K562 (cell line): Measurements from ENCODE around the gene NOL4L. TPM values are rescaled to one million over a fixed set of nuclear protein-coding genes. Genes with fewer than 3 reads are reported as not detected.

ENCODE experiments used
- CAMTA2 ChIP-seq: fragments of 250-450 bp; sonication (Bioruptor Pico); conservative IDR thresholded peaks from 2 replicates; pipeline ENCODE4 v1.5.1; 2022
- FOXA1 ChIP-seq: fragments of 450-650 bp; IDR thresholded peaks from 2 replicates; pipeline ENCODE4 v1.6.1; 2016; ENCODE audit warnings: mild to moderate bottlenecking, borderline replicate concordance
- FUS ChIP-seq: fragments of 200-400 bp; formaldehyde crosslinking; optimal IDR thresholded peaks from 2 replicates; pipeline ENCODE3; 2017; ENCODE audit warnings: low read depth, low read length
- HMGN3 ChIP-seq: IDR thresholded peaks from 2 replicates; pipeline ENCODE4 v1.6.1; 2011; ENCODE audit warnings: borderline replicate concordance, low read depth, mild to moderate bottlenecking, mixed read lengths, low read length; ENCODE audit not compliant: insufficient read length; ENCODE audit errors: extremely low read depth
- MCM7 ChIP-seq, 2 experiments: fragments of 450-650 bp; IDR thresholded peaks; 2 replicates each; pipeline ENCODE4 v1.6.1; 2016 to 2018
- RAD51 ChIP-seq: fragments of 450-650 bp; IDR thresholded peaks from 2 replicates; pipeline ENCODE4 v1.7.1; 2016; ENCODE audit warnings: low read depth, mild to moderate bottlenecking, borderline replicate concordance
- SUPT5H ChIP-seq: fragments of 450-650 bp; IDR thresholded peaks from 2 replicates; pipeline ENCODE4 v1.6.1; 2016
- THAP7 ChIP-seq: fragments of 250-450 bp; sonication (Bioruptor Pico); IDR thresholded peaks from 2 replicates; pipeline ENCODE4 v1.5.0; 2021
- ZNF232 ChIP-seq: sonication (generic); formaldehyde crosslinking; IDR thresholded peaks from 2 replicates; pipeline ENCODE4 v1.8.0; 2022; ENCODE audit warnings: mild to moderate bottlenecking, missing genetic modification reagents
- ZNF274 ChIP-seq: IDR thresholded peaks from 2 replicates; pipeline ENCODE4 v1.6.1; 2011; ENCODE audit warnings: low read depth, mild to moderate bottlenecking, low read length, moderate library complexity, borderline replicate concordance
- ZNF644 ChIP-seq: fragments of 200-800 bp; sonication (Bioruptor generic); IDR thresholded peaks from 2 replicates; pipeline ENCODE4 v1.6.1; 2016; ENCODE audit warnings: low read depth, missing genetic modification characterization, missing compliant biosample characterization
- ZNF76 ChIP-seq: fragments of 250-450 bp; sonication (Bioruptor Pico); IDR thresholded peaks from 2 replicates; pipeline ENCODE4 v1.4.0; 2020; ENCODE audit warnings: mild to moderate bottlenecking, moderate library complexity, borderline replicate concordance
- ZNF764 ChIP-seq: fragments of 250-450 bp; sonication (Bioruptor Pico); IDR thresholded peaks from 2 replicates; pipeline ENCODE4 v1.4.0; 2020; ENCODE audit warnings: low read depth, mild to moderate bottlenecking, moderate library complexity
- polyA plus RNA-seq, 8 experiments: library from polyadenylated mRNA; depleted of rRNA in 4 of 8; stranded (reverse) in 5 of 8; unstranded in 3 of 8; fragments of >200 nt; fragmentation: Nextera tagmentation in 2 of 8; fragmentation: Illumina TruSeq in 1 of 8; extraction: Ambion mirVana in 2 of 8; extraction: Trizol in 1 of 8; gene quantifications; 2 replicates each; pipeline versions ENCODE4 v1.2.1 to v1.2.3, GENCODE V29; 2011 to 2014; ENCODE audit warnings: inconsistent platforms in 1 of 8, missing spikeins in 1 of 8
- total RNA-seq, 7 experiments: library from RNA; depleted of rRNA in 6 of 7; stranded (reverse); fragments of >200 nt in 6 of 7; fragmentation: Illumina TruSeq in 2 of 7; extraction: Trizol in 2 of 7; gene quantifications; 2 replicates each; pipeline versions ENCODE4 v1.2.1 to v1.2.3, GENCODE V29; 2011 to 2021; ENCODE audit warnings: low replicate concordance in 1 of 7
- TF ChIP-seq, protein P1 (sequence below): fragments of 450-650 bp; IDR thresholded peaks from 2 replicates; pipeline ENCODE4 v1.6.1; 2016; ENCODE audit warnings: low read depth
- TF ChIP-seq, protein P2 (sequence below): sonication (generic); formaldehyde crosslinking; IDR thresholded peaks from 2 replicates; pipeline ENCODE4 v1.8.0; 2023; ENCODE audit warnings: mild to moderate bottlenecking, missing genetic modification reagents
- TF ChIP-seq, protein P3 (sequence below): IDR thresholded peaks from 2 replicates; pipeline ENCODE4 v1.6.1; 2012; ENCODE audit warnings: low read depth, low read length, improper control_type of control experiment, borderline replicate concordance

NOL4L gene
- total and polyA plus RNA-seq, 9 of the 15 experiments (the other 6 are each of a cell fraction or from before 2014, with no cell fraction given), result 5.1 to 36.2 (median 13.6) TPM

- TF ChIP-seq, protein P1, sequence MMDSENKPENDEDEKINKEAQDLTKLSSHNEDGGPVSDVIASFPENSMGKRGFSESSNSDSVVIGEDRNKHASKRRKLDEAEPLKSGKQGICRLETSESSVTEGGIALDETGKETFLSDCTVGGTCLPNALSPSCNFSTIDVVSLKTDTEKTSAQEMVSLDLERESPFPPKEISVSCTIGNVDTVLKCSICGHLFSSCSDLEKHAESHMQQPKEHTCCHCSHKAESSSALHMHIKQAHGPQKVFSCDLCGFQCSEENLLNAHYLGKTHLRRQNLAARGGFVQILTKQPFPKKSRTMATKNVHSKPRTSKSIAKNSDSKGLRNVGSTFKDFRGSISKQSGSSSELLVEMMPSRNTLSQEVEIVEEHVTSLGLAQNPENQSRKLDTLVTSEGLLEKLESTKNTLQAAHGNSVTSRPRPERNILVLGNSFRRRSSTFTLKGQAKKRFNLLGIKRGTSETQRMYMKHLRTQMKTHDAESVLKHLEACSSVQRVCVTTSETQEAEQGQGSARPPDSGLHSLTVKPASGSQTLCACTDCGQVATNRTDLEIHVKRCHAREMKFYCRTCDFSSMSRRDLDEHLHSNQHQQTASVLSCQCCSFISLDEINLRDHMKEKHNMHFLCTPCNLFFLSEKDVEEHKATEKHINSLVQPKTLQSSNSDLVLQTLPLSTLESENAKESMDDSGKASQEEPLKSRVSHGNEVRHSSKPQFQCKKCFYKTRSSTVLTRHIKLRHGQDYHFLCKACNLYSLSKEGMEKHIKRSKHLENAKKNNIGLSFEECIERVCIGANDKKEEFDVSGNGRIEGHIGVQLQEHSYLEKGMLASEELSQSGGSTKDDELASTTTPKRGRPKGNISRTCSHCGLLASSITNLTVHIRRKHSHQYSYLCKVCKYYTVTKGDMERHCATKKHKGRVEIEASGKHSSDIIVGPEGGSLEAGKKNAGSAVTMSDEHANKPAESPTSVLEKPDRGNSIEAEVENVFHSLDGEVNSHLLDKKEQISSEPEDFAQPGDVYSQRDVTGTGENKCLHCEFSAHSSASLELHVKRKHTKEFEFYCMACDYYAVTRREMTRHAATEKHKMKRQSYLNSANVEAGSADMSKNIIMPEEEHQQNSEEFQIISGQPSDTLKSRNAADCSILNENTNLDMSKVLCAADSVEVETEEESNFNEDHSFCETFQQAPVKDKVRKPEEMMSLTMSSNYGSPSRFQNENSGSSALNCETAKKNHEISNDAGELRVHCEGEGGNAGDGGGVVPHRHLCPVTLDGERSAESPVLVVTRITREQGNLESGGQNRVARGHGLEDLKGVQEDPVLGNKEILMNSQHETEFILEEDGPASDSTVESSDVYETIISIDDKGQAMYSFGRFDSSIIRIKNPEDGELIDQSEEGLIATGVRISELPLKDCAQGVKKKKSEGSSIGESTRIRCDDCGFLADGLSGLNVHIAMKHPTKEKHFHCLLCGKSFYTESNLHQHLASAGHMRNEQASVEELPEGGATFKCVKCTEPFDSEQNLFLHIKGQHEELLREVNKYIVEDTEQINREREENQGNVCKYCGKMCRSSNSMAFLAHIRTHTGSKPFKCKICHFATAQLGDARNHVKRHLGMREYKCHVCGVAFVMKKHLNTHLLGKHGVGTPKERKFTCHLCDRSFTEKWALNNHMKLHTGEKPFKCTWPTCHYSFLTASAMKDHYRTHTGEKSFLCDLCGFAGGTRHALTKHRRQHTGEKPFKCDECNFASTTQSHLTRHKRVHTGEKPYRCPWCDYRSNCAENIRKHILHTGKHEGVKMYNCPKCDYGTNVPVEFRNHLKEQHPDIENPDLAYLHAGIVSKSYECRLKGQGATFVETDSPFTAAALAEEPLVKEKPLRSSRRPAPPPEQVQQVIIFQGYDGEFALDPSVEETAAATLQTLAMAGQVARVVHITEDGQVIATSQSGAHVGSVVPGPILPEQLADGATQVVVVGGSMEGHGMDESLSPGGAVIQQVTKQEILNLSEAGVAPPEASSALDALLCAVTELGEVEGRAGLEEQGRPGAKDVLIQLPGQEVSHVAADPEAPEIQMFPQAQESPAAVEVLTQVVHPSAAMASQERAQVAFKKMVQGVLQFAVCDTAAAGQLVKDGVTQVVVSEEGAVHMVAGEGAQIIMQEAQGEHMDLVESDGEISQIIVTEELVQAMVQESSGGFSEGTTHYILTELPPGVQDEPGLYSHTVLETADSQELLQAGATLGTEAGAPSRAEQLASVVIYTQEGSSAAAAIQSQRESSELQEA, result no peak
- TF ChIP-seq ZNF76 (CRISPR knock-in tag) (no peak), CAMTA2 (CRISPR knock-in tag) (no peak), ZNF274 (no peak), ZNF764 (CRISPR knock-in tag) (no peak), MCM7 (IDR thresholded peaks at IDR 0.05) (no peak), RAD51 (no peak), FUS (peak; percentile 82), SUPT5H (no peak), THAP7 (no peak), ZNF232 (CRISPR knock-in tag) (no peak), HMGN3 (peak; percentile 78), FOXA1 (no peak), ZNF644 (tag) (no peak)
- TF ChIP-seq, protein P2, sequence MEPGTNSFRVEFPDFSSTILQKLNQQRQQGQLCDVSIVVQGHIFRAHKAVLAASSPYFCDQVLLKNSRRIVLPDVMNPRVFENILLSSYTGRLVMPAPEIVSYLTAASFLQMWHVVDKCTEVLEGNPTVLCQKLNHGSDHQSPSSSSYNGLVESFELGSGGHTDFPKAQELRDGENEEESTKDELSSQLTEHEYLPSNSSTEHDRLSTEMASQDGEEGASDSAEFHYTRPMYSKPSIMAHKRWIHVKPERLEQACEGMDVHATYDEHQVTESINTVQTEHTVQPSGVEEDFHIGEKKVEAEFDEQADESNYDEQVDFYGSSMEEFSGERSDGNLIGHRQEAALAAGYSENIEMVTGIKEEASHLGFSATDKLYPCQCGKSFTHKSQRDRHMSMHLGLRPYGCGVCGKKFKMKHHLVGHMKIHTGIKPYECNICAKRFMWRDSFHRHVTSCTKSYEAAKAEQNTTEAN (CRISPR knock-in tag), result no peak
- TF ChIP-seq, protein P3, sequence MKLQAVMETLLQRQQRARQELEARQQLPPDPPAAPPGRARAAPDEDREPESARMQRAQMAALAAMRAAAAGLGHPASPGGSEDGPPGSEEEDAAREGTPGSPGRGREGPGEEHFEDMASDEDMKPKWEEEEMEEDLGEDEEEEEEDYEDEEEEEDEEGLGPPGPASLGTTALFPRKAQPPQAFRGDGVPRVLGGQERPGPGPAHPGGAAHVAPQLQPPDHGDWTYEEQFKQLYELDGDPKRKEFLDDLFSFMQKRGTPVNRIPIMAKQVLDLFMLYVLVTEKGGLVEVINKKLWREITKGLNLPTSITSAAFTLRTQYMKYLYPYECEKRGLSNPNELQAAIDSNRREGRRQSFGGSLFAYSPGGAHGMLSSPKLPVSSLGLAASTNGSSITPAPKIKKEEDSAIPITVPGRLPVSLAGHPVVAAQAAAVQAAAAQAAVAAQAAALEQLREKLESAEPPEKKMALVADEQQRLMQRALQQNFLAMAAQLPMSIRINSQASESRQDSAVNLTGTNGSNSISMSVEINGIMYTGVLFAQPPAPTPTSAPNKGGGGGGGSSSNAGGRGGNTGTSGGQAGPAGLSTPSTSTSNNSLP, result no peak
Observed at GRCh38 chr20:32582659-32583580, 2.2 kb downstream of the NOL4L start (continued).
